ENCODE results near the gene QPCT. TPM values are rescaled to one million over a fixed set of nuclear protein-coding genes. Genes with fewer than 3 reads are reported as not detected.
A peak's percentile ranks its signal among the peaks of the same experiment; 100 is the strongest.

Gene QPCT
- total RNA-seq, 1 experiment from 2014 or later, result 4.2 TPM

GRCh38 chr2:37370666-37371065 lies 26.2 kb downstream of the QPCT start:
- TF ChIP-seq CTCF (conservative IDR thresholded peaks at IDR 0.05; ENCODE audit: low read depth, low read length), result no peak
- no peak for TF ChIP-seq EZH2 (IDR thresholded peaks at IDR 0.05; ENCODE audit: borderline replicate concordance, low read depth, low read length, poor library complexity, severe bottlenecking)
- H3K9me3 ChIP-seq (ENCODE audit: low read depth, low read length, poor library complexity, severe bottlenecking), result no peaks in the 10 kb centered on the region
- no peaks in the 10 kb centered on the region for H3K36me3 ChIP-seq (ENCODE audit: insufficient read depth, low read length, poor library complexity, severe bottlenecking)
- peaks cover 2% of the 10 kb centered on the region for H3K4me1 ChIP-seq (ENCODE audit: insufficient read depth, low read length, poor library complexity, severe bottlenecking)
- intact Hi-C loops (cut with micrococcal nuclease; ENCODE audit: unreplicated experiment), result no loop called here
- POLR2A ChIA-PET (ENCODE audit: low non-redundant PET), result no interaction called here
- H3K27me3 ChIP-seq (replicated peaks; ENCODE audit: insufficient read depth, low read depth, low read length, poor library complexity), result no peaks in the 10 kb centered on the region
- H3K27ac ChIP-seq (ENCODE audit: low read depth, low read length, poor library complexity, severe bottlenecking), result no peak overlapping the region
- no peak for DNase-seq (ENCODE audit: low spot score)
- no peak overlapping the region for H3K4me3 ChIP-seq (ENCODE audit: low read depth, low read length, poor library complexity, severe bottlenecking)
- BruUV-seq (replicated peaks), result no TSS peak
- CTCF ChIA-PET, result no interaction called here

- ChIA-PET CTCF (no interaction called here), POLR2A (ENCODE audit: low non-redundant PET) (no interaction called here)
- Histone ChIP-seq H3K27ac (ENCODE audit: low read depth, low read length, poor library complexity, severe bottlenecking) (no peak overlapping the region), H3K4me1 (ENCODE audit: insufficient read depth, low read length, poor library complexity, severe bottlenecking) (peaks cover 15% of the 10 kb centered on the region), H3K27me3 (replicated peaks; ENCODE audit: insufficient read depth, low read depth, low read length, poor library complexity) (no peaks in the 10 kb centered on the region), H3K9me3 (ENCODE audit: low read depth, low read length, poor library complexity, severe bottlenecking) (no peaks in the 10 kb centered on the region), H3K4me3 (ENCODE audit: low read depth, low read length, poor library complexity, severe bottlenecking) (no peak overlapping the region), H3K36me3 (ENCODE audit: insufficient read depth, low read length, poor library complexity, severe bottlenecking) (no peaks in the 10 kb centered on the region)
- TF ChIP-seq CTCF (conservative IDR thresholded peaks at IDR 0.05; ENCODE audit: low read depth, low read length) (no peak), EZH2 (IDR thresholded peaks at IDR 0.05; ENCODE audit: borderline replicate concordance, low read depth, low read length, poor library complexity, severe bottlenecking) (no peak)
- intact Hi-C loops (cut with micrococcal nuclease; ENCODE audit: unreplicated experiment), result no loop called here
- no TSS peak for BruUV-seq (replicated peaks)
- no peak for DNase-seq (ENCODE audit: low spot score)
Observed at GRCh38 chr2:37372000-37372399, 27.6 kb downstream of the QPCT start.

GRCh38 chr2:37375741-37376288 lies 31.4 kb downstream of the QPCT start:
- peaks cover 18% of the 10 kb centered on the region for H3K4me1 ChIP-seq (ENCODE audit: insufficient read depth, low read length, poor library complexity, severe bottlenecking)
- H3K9me3 ChIP-seq (ENCODE audit: low read depth, low read length, poor library complexity, severe bottlenecking), result no peaks in the 10 kb centered on the region
- H3K36me3 ChIP-seq (ENCODE audit: insufficient read depth, low read length, poor library complexity, severe bottlenecking), result no peaks in the 10 kb centered on the region
- H3K4me3 ChIP-seq (ENCODE audit: low read depth, low read length, poor library complexity, severe bottlenecking), result no peak overlapping the region
- CTCF ChIA-PET, result no interaction called here
- intact Hi-C loops (cut with micrococcal nuclease; ENCODE audit: unreplicated experiment), result no loop called here
- H3K27ac ChIP-seq (ENCODE audit: low read depth, low read length, poor library complexity, severe bottlenecking), result no peak overlapping the region
- TF ChIP-seq CTCF (conservative IDR thresholded peaks at IDR 0.05; ENCODE audit: low read depth, low read length) (no peak), EZH2 (IDR thresholded peaks at IDR 0.05; ENCODE audit: borderline replicate concordance, low read depth, low read length, poor library complexity, severe bottlenecking) (no peak)
- POLR2A ChIA-PET (ENCODE audit: low non-redundant PET), result interaction anchor here (0.7 kb wide), 1 partner anchor 20 kb away, joined by 3 read pairs; no protein-coding TSS in a partner anchor
- no peaks in the 10 kb centered on the region for H3K27me3 ChIP-seq (replicated peaks; ENCODE audit: insufficient read depth, low read depth, low read length, poor library complexity)
- BruUV-seq (replicated peaks), result no TSS peak
- peak; percentile 31 for DNase-seq (ENCODE audit: low spot score)

All from A673 (cell line).